PC-9 (cell line): ENCODE data around the gene BPIFA1. TPM values are rescaled to one million over a fixed set of nuclear protein-coding genes. Genes with fewer than 3 reads are reported as not detected.

ENCODE experiments used
- BruUV-seq: library from RNA; stranded (reverse); fragments of 400-500 nt; replicated peaks from 2 replicates; lab custom pipeline; 2021; lab: Mats Ljungman, UMichigan
- CTCF ChIA-PET: fragments of 300-600 bp; sonication (Branson Sonifier 250); formaldehyde crosslinking; loops from one replicate; lab custom pipeline; 2022; ENCODE audit warnings: antibody characterized with exemption; lab: Charles Lee
- POLR2A ChIA-PET: fragments of 300-600 bp; sonication (Branson Sonifier 250); formaldehyde crosslinking; loops from one replicate; lab custom pipeline; 2022; ENCODE audit warnings: antibody characterized with exemption; ENCODE audit not compliant: unreplicated experiment; lab: Charles Lee
- DNase-seq, 2 experiments: peaks; one replicate each; pipeline versions ENCODE4 v3.0.0 to v3.0.0-alpha.2; 2015 to 2022; ENCODE audit warnings: mixed read lengths in 1 of 2
- H2AFZ ChIP-seq: fragments of 200-600 bp; sonication (generic); 2 replicates; pipeline ENCODE4 v1.8.1; 2017; ENCODE audit warnings: antibody characterized with exemption
- H3F3A ChIP-seq: fragments of 200-600 bp; sonication (generic); 2 replicates; pipeline ENCODE4 v1.8.1; 2017; ENCODE audit warnings: antibody characterized with exemption, mild to moderate bottlenecking, low read depth; ENCODE audit not compliant: insufficient read depth
- H3K27ac ChIP-seq: fragments of 200-600 bp; sonication (generic); 2 replicates; pipeline ENCODE4 v1.6.1; 2016; ENCODE audit warnings: mixed run types
- H3K27me3 ChIP-seq: fragments of 200-600 bp; sonication (generic); 2 replicates; pipeline ENCODE4 v1.6.1; 2016; ENCODE audit warnings: low read depth, mixed run types; ENCODE audit not compliant: insufficient read depth
- H3K36me3 ChIP-seq: fragments of 200-600 bp; sonication (generic); 2 replicates; pipeline ENCODE4 v1.6.1; 2016; ENCODE audit warnings: low read depth, mixed run types
- H3K4me1 ChIP-seq: fragments of 200-600 bp; sonication (generic); replicated peaks from 2 replicates; pipeline ENCODE4 v1.6.1; 2016; ENCODE audit warnings: mixed run types; ENCODE audit not compliant: insufficient read depth
- H3K4me2 ChIP-seq: fragments of 200-600 bp; sonication (generic); 2 replicates; pipeline ENCODE4 v1.6.1; 2017; ENCODE audit warnings: mixed run types
- H3K4me3 ChIP-seq: fragments of 200-600 bp; sonication (generic); 2 replicates; pipeline ENCODE4 v1.6.1; 2016; ENCODE audit warnings: mixed run types
- H3K79me2 ChIP-seq: fragments of 200-600 bp; sonication (generic); 2 replicates; pipeline ENCODE4 v1.6.1; 2017; ENCODE audit warnings: low read depth, mixed run types
- H3K9me2 ChIP-seq: fragments of 200-600 bp; sonication (generic); 2 replicates; pipeline ENCODE4 v1.8.1; 2017; ENCODE audit warnings: mild to moderate bottlenecking; ENCODE audit not compliant: insufficient read depth
- H3K9me3 ChIP-seq: fragments of 200-600 bp; sonication (generic); 2 replicates; pipeline ENCODE4 v1.8.1; 2016; ENCODE audit warnings: low read depth; ENCODE audit not compliant: insufficient read depth
- H4K20me1 ChIP-seq: fragments of 200-600 bp; sonication (generic); 2 replicates; pipeline ENCODE4 v1.8.1; 2017; ENCODE audit not compliant: insufficient read depth
- EZH2 ChIP-seq: fragments of 200-600 bp; sonication (generic); IDR thresholded peaks from 2 replicates; pipeline ENCODE4 v1.8.0; 2017; ENCODE audit warnings: antibody characterized with exemption, low read depth
- intact Hi-C: fragments of 100-400 bp; cut with micrococcal nuclease; formaldehyde crosslinking; loops from one replicate; pipeline ENCODE4 v1.10.0; 2022; ENCODE audit not compliant: unreplicated experiment
- total RNA-seq: library from RNA; stranded (reverse); gene quantifications from 2 replicates; pipeline ENCODE4 v1.2.3, GENCODE V29; 2021
- TF ChIP-seq, protein P1 (sequence below): fragments of 200-600 bp; sonication (generic); conservative IDR thresholded peaks from 2 replicates; pipeline ENCODE4 v1.6.1; 2017; ENCODE audit warnings: mixed run types, antibody characterized with exemption, mild to moderate bottlenecking, moderate library complexity

Gene BPIFA1
- total RNA-seq, 1 experiment from 2014 or later = not detected

DNA sequence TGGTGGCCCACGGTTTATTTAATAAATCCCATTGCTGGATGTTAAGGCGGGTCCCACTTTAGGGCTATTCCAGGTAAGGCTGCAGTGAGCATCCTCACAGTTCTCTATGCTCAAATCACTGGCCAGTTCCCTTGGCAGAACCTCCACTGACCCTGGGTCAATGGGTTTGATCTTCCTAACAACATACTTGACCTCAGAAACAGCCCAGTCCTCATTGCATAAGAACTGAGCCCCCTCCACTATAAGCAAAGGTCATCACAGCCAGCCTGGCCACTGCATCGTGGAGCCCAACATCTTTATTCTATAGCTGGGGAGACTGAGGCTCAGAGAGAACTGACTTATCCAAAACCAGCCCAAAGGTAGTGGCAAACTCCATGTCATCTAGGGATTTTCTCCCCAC is 42.9 kb downstream of the BPIFA1 start:
- Histone ChIP-seq H3K4me3 (no peak overlapping the region), H3K9me3 (no peaks in the 10 kb centered on the region), H3K27me3 (no peaks in the 10 kb centered on the region), H3K79me2 (no peaks in the 10 kb centered on the region), H3F3A (peaks cover 16% of the 10 kb centered on the region; the same call in 1 of the 2 replicates), H3K9me2 (no peaks in the 10 kb centered on the region), H3K36me3 (no peaks in the 10 kb centered on the region), H4K20me1 (no peaks in the 10 kb centered on the region), H3K27ac (peak overlapping the region; percentile 97), H3K4me1 (peaks cover 61% of the 10 kb centered on the region), H3K4me2 (peak overlapping the region; percentile 50), H2AFZ (no peak overlapping the region)
- no peak for TF ChIP-seq EZH2
- TF ChIP-seq, protein P1, sequence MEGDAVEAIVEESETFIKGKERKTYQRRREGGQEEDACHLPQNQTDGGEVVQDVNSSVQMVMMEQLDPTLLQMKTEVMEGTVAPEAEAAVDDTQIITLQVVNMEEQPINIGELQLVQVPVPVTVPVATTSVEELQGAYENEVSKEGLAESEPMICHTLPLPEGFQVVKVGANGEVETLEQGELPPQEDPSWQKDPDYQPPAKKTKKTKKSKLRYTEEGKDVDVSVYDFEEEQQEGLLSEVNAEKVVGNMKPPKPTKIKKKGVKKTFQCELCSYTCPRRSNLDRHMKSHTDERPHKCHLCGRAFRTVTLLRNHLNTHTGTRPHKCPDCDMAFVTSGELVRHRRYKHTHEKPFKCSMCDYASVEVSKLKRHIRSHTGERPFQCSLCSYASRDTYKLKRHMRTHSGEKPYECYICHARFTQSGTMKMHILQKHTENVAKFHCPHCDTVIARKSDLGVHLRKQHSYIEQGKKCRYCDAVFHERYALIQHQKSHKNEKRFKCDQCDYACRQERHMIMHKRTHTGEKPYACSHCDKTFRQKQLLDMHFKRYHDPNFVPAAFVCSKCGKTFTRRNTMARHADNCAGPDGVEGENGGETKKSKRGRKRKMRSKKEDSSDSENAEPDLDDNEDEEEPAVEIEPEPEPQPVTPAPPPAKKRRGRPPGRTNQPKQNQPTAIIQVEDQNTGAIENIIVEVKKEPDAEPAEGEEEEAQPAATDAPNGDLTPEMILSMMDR = no peak
- no peak for DNase-seq
- CTCF ChIA-PET = no interaction called here
- POLR2A ChIA-PET = no interaction called here
- intact Hi-C loops = no loop called here
- no TSS peak for BruUV-seq

DNA sequence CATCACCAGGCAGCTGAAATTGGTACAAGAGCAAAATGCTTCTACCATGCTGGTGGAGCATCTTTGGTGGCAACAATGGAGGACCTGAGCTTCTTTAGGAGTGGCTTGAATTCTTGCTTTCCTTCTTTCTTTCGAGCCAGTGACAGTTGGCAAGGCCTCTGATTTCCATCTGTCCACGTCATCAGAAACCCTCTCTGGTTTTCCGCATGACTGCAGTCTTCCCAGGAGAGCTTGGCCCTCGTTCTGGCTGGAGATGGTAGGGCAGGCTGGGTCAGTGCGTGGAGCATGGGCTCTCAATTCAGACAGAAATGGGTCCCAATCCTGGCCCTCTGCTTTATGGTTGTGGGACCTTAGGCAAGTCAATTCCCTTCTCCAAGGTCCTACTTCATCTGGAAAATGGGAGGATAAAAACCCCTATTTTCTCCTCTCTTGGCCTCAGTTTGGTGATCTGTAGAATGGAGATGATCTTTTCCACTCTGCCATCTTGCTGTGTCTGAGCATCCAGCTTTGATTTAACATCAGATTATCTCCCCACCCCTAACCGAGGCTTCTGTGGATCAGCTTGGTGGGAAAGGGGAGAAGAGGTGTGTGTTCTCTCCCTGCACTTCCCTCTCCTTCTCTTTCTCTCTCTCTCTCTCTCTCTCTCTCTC is 43.6 kb downstream of the BPIFA1 start:
- no peaks in the 10 kb centered on the region for H3K79me2 ChIP-seq
- H3K4me3 ChIP-seq = no peak overlapping the region
- peaks cover 16% of the 10 kb centered on the region; the same call in 1 of the 2 replicates for H3F3A ChIP-seq
- TF ChIP-seq EZH2 = no peak
- TF ChIP-seq, protein P1 = no peak
- intact Hi-C loops = no loop called here
- ChIA-PET CTCF (no interaction called here), POLR2A (no interaction called here)
- no peaks in the 10 kb centered on the region for H3K27me3 ChIP-seq
- BruUV-seq = no TSS peak
- no peak for DNase-seq
- H3K9me3 ChIP-seq = no peaks in the 10 kb centered on the region
- H3K4me2 ChIP-seq = peak overlapping the region; percentile 50; the same call in 1 of the 2 replicates
- no peaks in the 10 kb centered on the region for H3K9me2 ChIP-seq
- no peaks in the 10 kb centered on the region for H4K20me1 ChIP-seq
- peak overlapping the region; percentile 97 for H3K27ac ChIP-seq
- no peak overlapping the region for H2AFZ ChIP-seq
- peaks cover 66% of the 10 kb centered on the region for H3K4me1 ChIP-seq
- H3K36me3 ChIP-seq = no peaks in the 10 kb centered on the region

DNA sequence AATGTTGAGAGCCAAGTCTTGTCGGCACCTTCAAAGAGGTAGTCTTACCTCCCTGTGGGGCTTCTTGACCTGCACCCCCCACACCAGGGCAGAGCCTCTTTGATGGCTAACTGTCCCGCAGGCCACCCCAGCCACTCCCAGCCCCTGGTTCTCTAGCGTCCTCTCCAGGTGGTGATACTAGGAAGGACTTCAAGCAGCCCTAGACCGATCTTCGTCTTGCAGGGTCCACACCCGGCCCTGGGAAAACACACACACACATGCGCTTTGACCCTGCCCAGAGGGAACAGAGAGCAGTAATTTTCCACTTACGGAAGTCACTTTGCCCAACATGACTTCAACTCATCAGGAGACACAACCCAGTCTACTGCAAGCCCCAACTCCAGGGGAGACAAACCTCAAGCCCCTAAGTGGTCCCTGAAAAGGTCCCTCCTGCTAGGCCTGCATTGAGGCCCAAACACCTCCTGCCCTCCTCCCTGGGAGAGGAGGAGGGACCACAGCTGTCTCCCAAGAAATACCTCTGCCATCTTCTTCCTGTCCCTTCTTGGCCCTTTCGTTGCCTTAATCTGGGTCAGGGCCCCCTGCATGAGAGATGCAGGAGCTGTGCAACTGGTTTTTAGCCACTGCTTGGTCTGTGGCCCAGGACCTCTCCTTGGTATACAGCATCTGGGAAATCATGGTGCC is 44.3 kb downstream of the BPIFA1 start:
- no peaks in the 10 kb centered on the region for H3K36me3 ChIP-seq
- no peaks in the 10 kb centered on the region for H3K27me3 ChIP-seq
- CTCF ChIA-PET = no interaction called here
- peaks cover 68% of the 10 kb centered on the region for H3K4me1 ChIP-seq
- H3K9me3 ChIP-seq = no peaks in the 10 kb centered on the region
- peaks cover 16% of the 10 kb centered on the region; the same call in 1 of the 2 replicates for H3F3A ChIP-seq
- H2AFZ ChIP-seq = no peak overlapping the region
- BruUV-seq = no TSS peak
- no peak overlapping the region for H3K27ac ChIP-seq
- no peak overlapping the region for H3K4me2 ChIP-seq
- no peaks in the 10 kb centered on the region for H3K9me2 ChIP-seq
- POLR2A ChIA-PET = no interaction called here
- H4K20me1 ChIP-seq = no peaks in the 10 kb centered on the region
- DNase-seq = no peak
- no peaks in the 10 kb centered on the region for H3K79me2 ChIP-seq
- intact Hi-C loops = no loop called here
- TF ChIP-seq, protein P1 = no peak
- no peak for TF ChIP-seq EZH2
- H3K4me3 ChIP-seq = no peak overlapping the region
